Gastroesophageal sphincter (tissue), 4 donors: Measurements from ENCODE around the gene ABCC12. TPM values are rescaled to one million over a fixed set of nuclear protein-coding genes. Genes with fewer than 3 reads are reported as not detected.

Experiments
- ATAC-seq: fragments of 150-250 bp; one replicate; pipeline ENCODE4 v1.9.1; 2016; ENCODE audit warnings: mild to moderate bottlenecking, moderate library complexity
- H3K27ac ChIP-seq, 4 donors: fragments of 200-600 bp; sonication (generic) in 3 of 4; 1 replicate in 3 of 4; 2 replicates in 1 of 4; pipeline ENCODE4 v1.5.1; 2016 to 2019
- H3K27me3 ChIP-seq: fragments of 200-600 bp; sonication (generic); one replicate; pipeline ENCODE4 v1.5.1; 2019
- H3K36me3 ChIP-seq, 2 donors: fragments of 200-600 bp; sonication (generic); one replicate each; pipeline ENCODE4 v1.5.1; 2019; ENCODE audit warnings: control low read depth in 1 of 2
- H3K4me1 ChIP-seq, 3 donors: fragments of 200-600 bp; sonication (generic); 1 replicate in 2 of 3; 2 replicates in 1 of 3; pipeline ENCODE4 v1.5.1; 2016 to 2019; ENCODE audit warnings: control low read depth in 2 of 3
- H3K4me3 ChIP-seq, 2 donors: fragments of 200-600 bp; sonication (generic); one replicate each; pipeline ENCODE4 v1.5.1; 2019; ENCODE audit warnings: mild to moderate bottlenecking in 1 of 2, moderate library complexity in 1 of 2
- H3K9me3 ChIP-seq, 3 donors: fragments of 200-600 bp; sonication (generic); one replicate each; pipeline ENCODE4 v1.5.1; 2017 to 2019; ENCODE audit warnings: control low read depth in 2 of 3
- CTCF ChIP-seq, 4 experiments: fragments of 200-600 bp in 2 of 4; fragments of 450-650 bp in 2 of 4; sonication (generic) in 1 of 4; IDR thresholded peaks; one replicate each; pipeline ENCODE4 v1.5.1; 2017 to 2019; ENCODE audit warnings: antibody characterized with exemption in 4 of 4, mild to moderate bottlenecking in 2 of 4, moderate library complexity in 2 of 4
- EP300 ChIP-seq: sonication (generic); formaldehyde crosslinking; IDR thresholded peaks from one replicate; pipeline ENCODE4 v1.6.1; 2017; ENCODE audit warnings: antibody characterized with exemption, mild to moderate bottlenecking
- POLR2A ChIP-seq, 2 donors: fragments of 450-650 bp; IDR thresholded peaks; one replicate each; pipeline ENCODE4 v1.6.1; 2017; ENCODE audit warnings: antibody characterized with exemption in 2 of 2, mild to moderate bottlenecking in 2 of 2, moderate library complexity in 1 of 2
- POLR2AphosphoS5 ChIP-seq: sonication (generic); formaldehyde crosslinking; IDR thresholded peaks from one replicate; pipeline ENCODE4 v1.6.1; 2017; ENCODE audit warnings: antibody characterized with exemption
- WGBS, 2 donors: methylation state at CpG; one replicate each; pipeline ENCODE4 v1.1.5; 2018; ENCODE audit warnings: low coverage in 1 of 2; 5-methylcytosine and 5-hydroxymethylcytosine counted together
- total RNA-seq, 4 donors: library from RNA; depleted of rRNA; stranded (reverse); fragments of >200 nt; gene quantifications; one replicate each; pipeline ENCODE4 v1.1.0, GENCODE V29; 2016

Gene ABCC12
- total RNA-seq, 4 donors from 2014 or later: not detected

- 81 to 100% methylated on average over 1 to 4 of the region's 6 CpGs for WGBS, 2 donors
- H3K27ac ChIP-seq: no peak overlapping the region
- H3K4me1 ChIP-seq: no peaks in the 10 kb centered on the region
- no peak for ATAC-seq
- H3K9me3 ChIP-seq: no peaks in the 10 kb centered on the region
- TF ChIP-seq EP300 (no peak), CTCF (IDR thresholded peaks at IDR 0.05) (no peak)
- no peaks in the 10 kb centered on the region for H3K36me3 ChIP-seq
- H3K27me3 ChIP-seq: peaks cover 13% of the 10 kb centered on the region
- H3K4me3 ChIP-seq: no peak overlapping the region
Measured at GRCh38 chr16:48140821-48141220, 15.0 kb downstream of the ABCC12 start.

GRCh38 chr16:48139517-48139916 lies 16.3 kb downstream of the ABCC12 start:
- TF ChIP-seq POLR2A (IDR thresholded peaks at IDR 0.05) (no peak), POLR2AphosphoS5 (no peak), EP300 (no peak), CTCF (IDR thresholded peaks at IDR 0.05) (no peak)
- Histone ChIP-seq H3K36me3 (no peaks in the 10 kb centered on the region), H3K4me1 (no peaks in the 10 kb centered on the region), H3K27ac (no peak overlapping the region), H3K9me3 (no peaks in the 10 kb centered on the region), H3K4me3 (no peak overlapping the region), H3K27me3 (peaks cover 13% of the 10 kb centered on the region)
- ATAC-seq: no peak
- WGBS, 2 donors: 76 to 95% methylated on average over 3 of the region's 3 CpGs

GRCh38 chr16:48138543-48138942 lies 17.2 kb downstream of the ABCC12 start:
- TF ChIP-seq POLR2A (IDR thresholded peaks at IDR 0.05) (no peak), POLR2AphosphoS5 (no peak), CTCF (IDR thresholded peaks at IDR 0.05) (no peak), EP300 (no peak)
- Histone ChIP-seq H3K4me1 (no peaks in the 10 kb centered on the region), H3K4me3 (no peak overlapping the region), H3K36me3 (no peaks in the 10 kb centered on the region), H3K27me3 (peaks cover 13% of the 10 kb centered on the region), H3K9me3 (no peaks in the 10 kb centered on the region), H3K27ac (no peak overlapping the region)
- no peak for ATAC-seq
- 86 to 100% methylated on average over 1 of the region's 2 CpGs for WGBS, 2 donors

- Histone ChIP-seq H3K4me1 (no peaks in the 10 kb centered on the region), H3K36me3 (no peaks in the 10 kb centered on the region), H3K27me3 (peaks cover 13% of the 10 kb centered on the region), H3K4me3 (no peak overlapping the region), H3K9me3 (no peaks in the 10 kb centered on the region), H3K27ac (no peak overlapping the region)
- 77 to 92% methylated on average over 3 of the region's 3 CpGs for WGBS, 2 donors
- no peak for ATAC-seq
- no peak for TF ChIP-seq CTCF (IDR thresholded peaks at IDR 0.05)
- TF ChIP-seq POLR2A (IDR thresholded peaks at IDR 0.05): no peak
- TF ChIP-seq EP300: no peak
Measured at GRCh38 chr16:48137822-48138221, 18.0 kb downstream of the ABCC12 start.

GRCh38 chr16:48136547-48137360 lies 19.0 kb downstream of the ABCC12 start:
- ATAC-seq: no peak
- Histone ChIP-seq H3K27me3 (peaks cover 10% of the 10 kb centered on the region), H3K9me3 (no peaks in the 10 kb centered on the region), H3K4me1 (no peaks in the 10 kb centered on the region), H3K4me3 (no peak overlapping the region), H3K27ac (no peak overlapping the region), H3K36me3 (no peaks in the 10 kb centered on the region)
- WGBS, 2 donors: 53 to 66% methylated on average over 4 to 8 of the region's 9 CpGs
- TF ChIP-seq EP300 (no peak), POLR2AphosphoS5 (no peak), CTCF (IDR thresholded peaks at IDR 0.05) (no peak), POLR2A (IDR thresholded peaks at IDR 0.05) (no peak)
